ENCODE measurements around the gene ANO7.

The ANO7 gene

DNA sequence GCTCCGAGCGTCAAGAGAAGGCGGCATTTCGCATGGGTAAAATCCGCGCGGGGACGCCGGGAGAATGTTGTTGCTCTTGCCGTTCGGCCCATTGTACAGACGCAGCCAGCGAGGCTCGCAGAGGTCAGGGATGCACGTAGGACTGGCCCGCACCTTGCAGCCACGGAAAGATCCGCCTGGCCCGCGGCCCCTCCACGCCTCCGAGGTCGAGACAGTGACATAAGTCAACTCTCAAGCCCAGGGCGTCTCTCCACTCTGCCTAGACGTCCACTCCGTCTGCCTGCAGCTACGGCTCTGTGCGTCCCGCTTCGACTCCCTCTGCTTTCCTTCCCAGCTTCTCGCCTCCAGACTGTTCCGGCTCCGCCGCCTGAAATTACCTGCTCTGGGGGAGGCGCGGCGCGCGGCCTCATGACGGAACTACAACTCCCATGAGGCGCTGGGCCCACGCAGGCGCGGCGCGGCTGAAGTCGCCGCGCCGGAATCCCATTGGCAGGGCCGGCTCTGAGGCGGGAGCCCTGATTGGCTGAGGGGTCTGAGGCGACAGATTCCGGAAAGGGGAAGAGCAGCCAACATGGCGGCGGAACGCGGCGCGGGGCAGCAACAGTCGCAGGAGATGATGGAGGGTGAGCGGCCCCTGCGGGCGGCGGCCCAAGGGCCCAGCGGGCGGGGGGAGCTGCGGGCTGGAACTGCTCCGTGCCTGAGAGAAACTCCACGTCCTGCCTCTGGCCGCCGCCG lies 38.4 kb upstream of the ANO7 start, which contains the start of gene PPP1R7:
Gene PPP1R7, plus strand, starts transcription at position 543 of the 735 bp plus-strand sequence. Its CDS starts 29 bp downstream, at position 572.
- DNase-seq = peak; percentile 89
- peak within 1 kb of the TSS; percentile 52 for H3K27ac ChIP-seq
- in situ Hi-C loops (cut with HindIII; ENCODE audit: low pct_ligation_motif_present, low sequenced_read_pairs) = no loop called here
- H3K27me3 ChIP-seq (replicated peaks) = no peaks in the 10 kb centered on the region
- no peaks in the 10 kb centered on the region for H3K36me3 ChIP-seq (replicated peaks)
- TF ChIP-seq, protein P1, sequence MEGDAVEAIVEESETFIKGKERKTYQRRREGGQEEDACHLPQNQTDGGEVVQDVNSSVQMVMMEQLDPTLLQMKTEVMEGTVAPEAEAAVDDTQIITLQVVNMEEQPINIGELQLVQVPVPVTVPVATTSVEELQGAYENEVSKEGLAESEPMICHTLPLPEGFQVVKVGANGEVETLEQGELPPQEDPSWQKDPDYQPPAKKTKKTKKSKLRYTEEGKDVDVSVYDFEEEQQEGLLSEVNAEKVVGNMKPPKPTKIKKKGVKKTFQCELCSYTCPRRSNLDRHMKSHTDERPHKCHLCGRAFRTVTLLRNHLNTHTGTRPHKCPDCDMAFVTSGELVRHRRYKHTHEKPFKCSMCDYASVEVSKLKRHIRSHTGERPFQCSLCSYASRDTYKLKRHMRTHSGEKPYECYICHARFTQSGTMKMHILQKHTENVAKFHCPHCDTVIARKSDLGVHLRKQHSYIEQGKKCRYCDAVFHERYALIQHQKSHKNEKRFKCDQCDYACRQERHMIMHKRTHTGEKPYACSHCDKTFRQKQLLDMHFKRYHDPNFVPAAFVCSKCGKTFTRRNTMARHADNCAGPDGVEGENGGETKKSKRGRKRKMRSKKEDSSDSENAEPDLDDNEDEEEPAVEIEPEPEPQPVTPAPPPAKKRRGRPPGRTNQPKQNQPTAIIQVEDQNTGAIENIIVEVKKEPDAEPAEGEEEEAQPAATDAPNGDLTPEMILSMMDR (IDR thresholded peaks at IDR 0.05; ENCODE audit: low read depth, low read length, missing control alignments) = no peak
- H3K4me3 ChIP-seq (ENCODE audit: low read depth, low read length) = peak within 1 kb of the TSS; percentile 83

DNA sequence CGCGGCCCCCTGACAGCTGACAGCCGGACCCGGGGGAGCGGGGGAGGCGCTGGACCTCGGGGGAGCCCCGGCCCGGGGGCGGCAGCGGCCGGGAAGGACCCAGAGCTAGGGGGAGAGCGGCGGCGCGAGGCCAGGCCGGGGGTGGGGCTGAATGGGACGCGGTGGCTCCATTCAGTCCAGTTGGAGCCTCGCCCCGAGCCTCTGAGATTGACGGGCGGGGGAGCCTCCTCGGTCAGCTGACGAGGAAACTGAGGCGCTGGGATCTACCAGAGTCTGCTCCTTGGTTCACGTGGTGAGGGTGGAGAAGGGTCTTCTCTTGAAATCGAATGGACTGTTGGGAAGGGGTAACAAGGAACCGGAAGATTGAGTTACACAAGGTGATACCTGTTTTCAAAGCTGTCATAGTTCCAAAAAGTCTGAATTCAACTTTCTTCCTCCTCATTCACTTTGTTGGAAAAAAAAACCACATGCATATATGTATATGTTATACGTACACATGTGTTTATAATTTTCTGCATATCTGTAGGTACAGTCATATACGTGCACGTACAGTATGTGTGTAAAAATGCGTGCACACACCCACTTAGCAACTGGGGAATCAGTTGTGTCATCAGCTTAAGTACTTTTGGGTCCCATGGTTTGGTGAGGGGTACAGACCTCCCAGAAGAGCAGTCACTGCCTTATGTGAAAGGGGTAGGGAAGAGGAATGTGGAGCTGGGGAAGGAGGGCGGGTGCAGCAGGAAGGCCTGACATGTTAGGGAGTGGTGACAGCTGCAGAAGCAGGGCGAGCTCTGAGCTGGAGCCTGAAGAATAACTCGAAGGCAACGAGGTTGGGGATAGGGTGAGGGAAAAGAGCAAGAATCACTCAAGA lies 37.6 kb upstream of the ANO7 start:
- TF ChIP-seq, protein P1 (IDR thresholded peaks at IDR 0.05; ENCODE audit: low read depth, low read length, missing control alignments) = no peak
- Histone ChIP-seq H3K27me3 (replicated peaks) (no peaks in the 10 kb centered on the region), H3K4me3 (ENCODE audit: low read depth, low read length) (peak overlapping the region; percentile 83), H3K36me3 (replicated peaks) (no peaks in the 10 kb centered on the region), H3K27ac (peak overlapping the region; percentile 52)
- no peak for DNase-seq
- in situ Hi-C loops (cut with HindIII; ENCODE audit: low pct_ligation_motif_present, low sequenced_read_pairs) = no loop called here

DNA sequence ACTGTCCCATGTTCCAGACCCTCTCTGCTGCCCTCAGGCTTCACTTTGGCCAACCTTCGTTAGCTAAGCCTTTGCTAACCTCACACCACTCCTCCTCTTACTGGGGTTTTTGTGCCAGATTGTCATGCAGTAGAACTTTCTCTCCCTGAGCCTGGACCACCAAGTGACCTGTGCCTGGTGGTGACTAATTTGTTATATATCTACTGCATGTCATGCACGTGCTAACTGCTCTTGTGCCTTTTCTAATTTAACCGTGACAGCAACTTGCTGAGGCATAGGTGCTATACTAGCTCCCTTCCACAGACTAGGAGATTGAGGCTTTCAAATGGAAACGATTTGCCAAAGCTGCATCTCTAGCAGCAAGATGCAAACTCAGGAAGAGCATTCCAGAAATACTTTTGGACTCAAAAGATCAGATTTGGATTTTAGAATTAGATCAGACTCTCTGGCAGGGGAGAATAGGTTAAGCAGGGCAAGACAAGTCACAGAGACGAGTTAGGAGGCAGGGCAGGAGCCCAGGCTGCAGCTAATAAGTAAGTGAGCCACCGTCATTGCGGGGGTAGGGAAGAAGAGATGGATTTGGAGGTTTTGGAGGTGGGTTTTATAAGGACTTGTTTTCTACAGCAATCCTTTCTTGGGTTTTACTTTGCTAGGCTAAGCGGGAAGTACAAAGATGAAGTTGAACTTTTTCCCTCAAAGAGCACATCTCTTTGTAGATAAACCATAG lies 36.4 kb upstream of the ANO7 start:
- in situ Hi-C loops (cut with HindIII; ENCODE audit: low pct_ligation_motif_present, low sequenced_read_pairs) = no loop called here
- DNase-seq = no peak
- no peaks in the 10 kb centered on the region for H3K36me3 ChIP-seq (replicated peaks)
- no peak overlapping the region for H3K4me3 ChIP-seq (ENCODE audit: low read depth, low read length)
- TF ChIP-seq, protein P1 (IDR thresholded peaks at IDR 0.05; ENCODE audit: low read depth, low read length, missing control alignments) = no peak
- H3K27ac ChIP-seq = no peak overlapping the region
- no peaks in the 10 kb centered on the region for H3K27me3 ChIP-seq (replicated peaks)

DNA sequence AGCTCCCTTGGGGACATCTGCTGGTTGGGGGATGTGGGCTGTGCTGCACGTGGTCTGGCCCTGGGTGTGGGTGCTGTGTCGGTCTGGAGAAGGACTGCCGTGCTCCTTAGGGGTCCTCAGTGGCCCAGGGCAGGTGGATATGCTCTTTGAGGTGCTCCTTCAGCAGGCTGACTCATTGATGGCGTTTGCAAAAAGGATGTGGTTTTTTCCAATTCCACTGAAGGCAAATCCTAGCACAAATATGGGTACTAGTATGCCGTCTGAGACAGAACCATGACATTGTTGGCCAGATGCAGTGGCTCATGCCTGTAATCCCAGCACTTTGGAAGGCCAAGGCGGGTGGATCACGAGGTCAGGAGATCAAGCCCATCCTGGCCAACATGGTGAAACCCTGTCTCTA lies 34.9 kb upstream of the ANO7 start:
- no peaks in the 10 kb centered on the region for H3K27me3 ChIP-seq (replicated peaks)
- TF ChIP-seq, protein P1 (IDR thresholded peaks at IDR 0.05; ENCODE audit: low read depth, low read length, missing control alignments) = no peak
- no peak overlapping the region for H3K27ac ChIP-seq
- H3K36me3 ChIP-seq (replicated peaks) = peaks cover 4% of the 10 kb centered on the region
- in situ Hi-C loops (cut with HindIII; ENCODE audit: low pct_ligation_motif_present, low sequenced_read_pairs) = no loop called here
- no peak for DNase-seq
- no peak overlapping the region for H3K4me3 ChIP-seq (ENCODE audit: low read depth, low read length)

DNA sequence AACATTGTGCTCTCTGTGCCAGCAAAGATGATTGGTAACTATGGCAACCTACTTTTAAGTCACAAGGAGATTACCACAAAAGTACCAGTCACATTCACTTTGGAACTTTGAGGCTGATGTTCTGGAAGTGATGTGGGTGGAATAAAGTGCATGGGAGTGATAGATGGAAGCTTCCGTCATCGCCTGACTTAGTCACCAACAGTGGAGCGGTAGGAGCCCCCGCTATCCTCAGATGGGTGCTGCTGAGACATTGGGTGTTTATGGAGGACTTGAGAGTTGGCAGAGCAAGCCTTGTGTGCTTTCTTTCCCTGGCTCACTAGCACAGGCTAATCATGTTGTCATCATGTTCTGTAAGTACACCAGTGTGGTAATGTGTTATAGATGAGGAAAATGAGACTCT lies 33.6 kb upstream of the ANO7 start:
- no peak overlapping the region for H3K27ac ChIP-seq
- TF ChIP-seq, protein P1 (IDR thresholded peaks at IDR 0.05; ENCODE audit: low read depth, low read length, missing control alignments) = no peak
- H3K4me3 ChIP-seq (ENCODE audit: low read depth, low read length) = no peak overlapping the region
- H3K27me3 ChIP-seq (replicated peaks) = no peaks in the 10 kb centered on the region
- DNase-seq = no peak
- H3K36me3 ChIP-seq (replicated peaks) = peaks cover 6% of the 10 kb centered on the region
- in situ Hi-C loops (cut with HindIII; ENCODE audit: low pct_ligation_motif_present, low sequenced_read_pairs) = no loop called here

Data from brain microvascular endothelial cell (primary cell).